H9 (cell line): Measurements from ENCODE around the gene COQ4. TPM values are rescaled to one million over a fixed set of nuclear protein-coding genes. Genes with fewer than 3 reads are reported as not detected.

Experiments
- DNase-seq: peaks from one replicate; pipeline ENCODE4 v3.0.0-alpha.2; 2017
- H2AFZ ChIP-seq: one replicate; pipeline ENCODE4 v1.6.1; 2013; ENCODE audit warnings: mild to moderate bottlenecking, low read length, control low read depth, moderate library complexity
- H2AK5ac ChIP-seq: 2 replicates; pipeline ENCODE4 v1.6.1; 2013; ENCODE audit warnings: low read length, control low read depth, mixed read lengths; ENCODE audit not compliant: insufficient read length
- H2BK120ac ChIP-seq: one replicate; pipeline ENCODE4 v1.6.1; 2013; ENCODE audit warnings: low read depth, mild to moderate bottlenecking, low read length, control low read depth, inconsistent platforms; ENCODE audit not compliant: poor library complexity, severe bottlenecking
- H2BK12ac ChIP-seq: 2 replicates; pipeline ENCODE4 v1.6.1; 2013; ENCODE audit warnings: low read length, control low read depth, mixed read lengths, low read depth; ENCODE audit not compliant: insufficient read length
- H2BK15ac ChIP-seq: 2 replicates; pipeline ENCODE4 v1.6.1; 2013; ENCODE audit warnings: low read depth, low read length, control low read depth
- H2BK20ac ChIP-seq: one replicate; pipeline ENCODE4 v1.6.1; 2013; ENCODE audit warnings: low read depth, mild to moderate bottlenecking, low read length, control low read depth, inconsistent platforms; ENCODE audit not compliant: poor library complexity, severe bottlenecking
- H2BK5ac ChIP-seq: 2 replicates; pipeline ENCODE4 v1.6.1; 2013; ENCODE audit warnings: low read length, control low read depth, mixed read lengths; ENCODE audit not compliant: insufficient read length
- H3K14ac ChIP-seq: 2 replicates; pipeline ENCODE4 v1.6.1; 2013; ENCODE audit warnings: low read length, control low read depth; ENCODE audit not compliant: insufficient read depth
- H3K18ac ChIP-seq: 2 replicates; pipeline ENCODE4 v1.6.1; 2013; ENCODE audit warnings: low read depth, mild to moderate bottlenecking, mixed read lengths, low read length, control low read depth; ENCODE audit not compliant: insufficient read length
- H3K23ac ChIP-seq: 2 replicates; pipeline ENCODE4 v1.6.1; 2013; ENCODE audit warnings: low read length, control low read depth, mixed read lengths, low read depth; ENCODE audit not compliant: insufficient read length
- H3K23me2 ChIP-seq: 2 replicates; pipeline ENCODE4 v1.6.1; 2013; ENCODE audit warnings: low read depth, mild to moderate bottlenecking, mixed read lengths, low read length, control low read depth; ENCODE audit not compliant: insufficient read length, poor library complexity, severe bottlenecking
- H3K27ac ChIP-seq: 2 replicates; pipeline ENCODE4 v1.5.1; 2013; ENCODE audit warnings: low read length, control low read depth, mixed read lengths, low read depth; ENCODE audit not compliant: insufficient read length
- H3K27me3 ChIP-seq: 2 replicates; pipeline ENCODE4 v1.6.1; 2013; ENCODE audit warnings: low read length, control low read depth, inconsistent platforms; ENCODE audit not compliant: insufficient read depth
- H3K4ac ChIP-seq: 2 replicates; pipeline ENCODE4 v1.6.1; 2013; ENCODE audit warnings: low read depth, mild to moderate bottlenecking, control low read depth, inconsistent platforms, low read length, moderate library complexity
- H3K4me1 ChIP-seq: 2 replicates; pipeline ENCODE4 v1.6.1; 2013; ENCODE audit warnings: low read length, control low read depth, inconsistent platforms; ENCODE audit not compliant: insufficient read depth
- H3K4me2 ChIP-seq: 2 replicates; pipeline ENCODE4 v1.6.1; 2013; ENCODE audit warnings: low read length, control low read depth, mixed read lengths; ENCODE audit not compliant: insufficient read length, insufficient read depth
- H3K56ac ChIP-seq: 2 replicates; pipeline ENCODE4 v1.6.1; 2013; ENCODE audit warnings: low read depth, mild to moderate bottlenecking, mixed read lengths, low read length, control low read depth; ENCODE audit not compliant: insufficient read length
- H3K79me1 ChIP-seq: 2 replicates; pipeline ENCODE4 v1.6.1; 2013; ENCODE audit warnings: low read depth, mild to moderate bottlenecking, moderate library complexity, low read length, control low read depth, inconsistent platforms; ENCODE audit not compliant: insufficient read depth, poor library complexity, severe bottlenecking
- H3K79me2 ChIP-seq: 2 replicates; pipeline ENCODE4 v1.6.1; 2013; ENCODE audit warnings: low read length, control low read depth, inconsistent platforms; ENCODE audit not compliant: insufficient read depth
- H3K9ac ChIP-seq: 2 replicates; pipeline ENCODE4 v1.6.1; 2013; ENCODE audit warnings: low read length, control low read depth, mixed read lengths; ENCODE audit not compliant: insufficient read length; ENCODE audit errors: extremely low read depth
- H3K9me3 ChIP-seq: one replicate; pipeline ENCODE4 v1.6.1; 2013; ENCODE audit warnings: low read depth, low read length, inconsistent platforms; ENCODE audit not compliant: control insufficient read depth
- H3T11ph ChIP-seq: one replicate; pipeline ENCODE4 v1.6.1; 2013; ENCODE audit warnings: mild to moderate bottlenecking, low read length, control low read depth, inconsistent platforms
- H4K20me1 ChIP-seq: one replicate; pipeline ENCODE4 v1.6.1; 2013; ENCODE audit not compliant: control insufficient read depth, insufficient read length, insufficient read depth
- H4K5ac ChIP-seq: 2 replicates; pipeline ENCODE4 v1.6.1; 2013; ENCODE audit warnings: low read depth, mild to moderate bottlenecking, mixed read lengths, low read length, control low read depth; ENCODE audit not compliant: insufficient read length
- H4K8ac ChIP-seq: replicated peaks from 2 replicates; pipeline ENCODE4 v1.6.1; 2013; ENCODE audit warnings: low read length, control low read depth, mixed read lengths, low read depth; ENCODE audit not compliant: insufficient read length
- H4K91ac ChIP-seq: 2 replicates; pipeline ENCODE4 v1.6.1; 2013; ENCODE audit warnings: low read depth, mild to moderate bottlenecking, moderate library complexity, mixed read lengths, low read length, control low read depth; ENCODE audit not compliant: insufficient read length
- H3K27ac Mint-ChIP-seq, 3 experiments: 2 replicates in 2 of 3; 3 replicates in 1 of 3; pipeline ENCODE4 v1.8.0; 2020 to 2021; ENCODE audit warnings: mixed read lengths in 3 of 3, mild to moderate bottlenecking in 1 of 3, moderate library complexity in 1 of 3
- H3K27me3 Mint-ChIP-seq: 2 replicates; pipeline ENCODE4 v1.8.0; 2021; ENCODE audit warnings: low read depth, mild to moderate bottlenecking, moderate library complexity, mixed read lengths
- H3K36me3 Mint-ChIP-seq, 3 experiments: 2 replicates in 2 of 3; 3 replicates in 1 of 3; pipeline ENCODE4 v1.8.0; 2020 to 2021; ENCODE audit warnings: low read depth in 3 of 3, mixed read lengths in 3 of 3; ENCODE audit not compliant: insufficient read depth in 1 of 3
- H3K4me1 Mint-ChIP-seq, 2 experiments: 2 replicates each; pipeline ENCODE4 v1.8.0; 2020; ENCODE audit warnings: mixed read lengths in 2 of 2
- H3K4me3 Mint-ChIP-seq, 2 experiments: 2 replicates in 1 of 2; 3 replicates in 1 of 2; pipeline ENCODE4 v1.8.0; 2020 to 2021; ENCODE audit warnings: mild to moderate bottlenecking in 2 of 2, mixed read lengths in 2 of 2, moderate library complexity in 1 of 2
- H3K9me3 Mint-ChIP-seq, 2 experiments: 2 replicates in 1 of 2; 3 replicates in 1 of 2; pipeline ENCODE4 v1.8.0; 2020; ENCODE audit warnings: mild to moderate bottlenecking in 2 of 2, mixed read lengths in 2 of 2, moderate library complexity in 1 of 2
- CTCF ChIP-seq: fragments of 200-600 bp; sonication (generic); conservative IDR thresholded peaks from 3 replicates; pipeline ENCODE4 v1.8.0; 2021; ENCODE audit warnings: antibody characterized with exemption, mild to moderate bottlenecking
- WGBS: extraction: QIAGEN DNeasy Blood & Tissue Kit; methylation state at CpG from one replicate; pipeline ENCODE4 v1.1.7; 2013; ENCODE audit warnings: missing lambda C conversion rate, low lambda C conversion rate, mixed read lengths; ENCODE audit not compliant: insufficient read length; ENCODE audit errors: extremely low coverage; 5-methylcytosine and 5-hydroxymethylcytosine counted together
- total RNA-seq: library from RNA; stranded (reverse); gene quantifications from 2 replicates; pipeline ENCODE4 v1.2.1, GENCODE V29; 2021

Gene COQ4
- total RNA-seq, 1 experiment from 2014 or later: 38.4 TPM

- H4K20me1 ChIP-seq: no peaks in the 10 kb centered on the region
- no peak overlapping the region for H2AFZ ChIP-seq
- H3K56ac ChIP-seq: no peak overlapping the region
- Mint-ChIP-seq H3K36me3 (peaks cover 14 to 46% (median 31%) of the 10 kb centered on the region in 3 experiments), H3K27ac (no peak overlapping the region), H3K4me3 (no peak overlapping the region), H3K4me1 (no peaks in the 10 kb centered on the region), H3K27me3 (no peaks in the 10 kb centered on the region), H3K9me3 (no peaks in the 10 kb centered on the region)
- no peak overlapping the region for H3K23ac ChIP-seq
- H3K79me1 ChIP-seq: no peaks in the 10 kb centered on the region
- no peak for DNase-seq
- H3K4me1 ChIP-seq: no peaks in the 10 kb centered on the region
- no peaks in the 10 kb centered on the region for H3K27me3 ChIP-seq
- no peak overlapping the region for H2BK15ac ChIP-seq
- H3K23me2 ChIP-seq: peaks cover 1% of the 10 kb centered on the region
- no peaks in the 10 kb centered on the region for H3K79me2 ChIP-seq
- no peak overlapping the region for H3K14ac ChIP-seq
- H2BK20ac ChIP-seq: no peak overlapping the region
- H3K4ac ChIP-seq: no peak overlapping the region
- no peak overlapping the region for H2BK5ac ChIP-seq
- H3K9ac ChIP-seq: no peak overlapping the region
- H3T11ph ChIP-seq: no peak overlapping the region
- H3K9me3 ChIP-seq: no peaks in the 10 kb centered on the region
- no peak overlapping the region for H2BK120ac ChIP-seq
- H3K4me2 ChIP-seq: no peak overlapping the region
- H4K8ac ChIP-seq: no peak overlapping the region
- no peak for TF ChIP-seq CTCF
- no peak overlapping the region for H2BK12ac ChIP-seq
- no peak overlapping the region for H3K18ac ChIP-seq
- H4K5ac ChIP-seq: no peak overlapping the region
- H4K91ac ChIP-seq: no peak overlapping the region
- no peak overlapping the region for H3K27ac ChIP-seq
- H2AK5ac ChIP-seq: no peak overlapping the region
- WGBS: no CpG with 5 or more reads among the region's 9 CpGs
Measured at GRCh38 chr9:128316421-128316820, 6.2 kb upstream of the COQ4 start.
